ENCODE measurements around the gene PLBD2.

PLBD2 gene

GRCh38 chr12:113358381-113359132 lies at the start of gene PLBD2:
Gene PLBD2 (plus strand): TSS chr12:113358587. CDS start chr12:113358601, 14 bp downstream.
- peak; percentile 98 for ATAC-seq
- DNase-seq = peak; percentile 95

DNA sequence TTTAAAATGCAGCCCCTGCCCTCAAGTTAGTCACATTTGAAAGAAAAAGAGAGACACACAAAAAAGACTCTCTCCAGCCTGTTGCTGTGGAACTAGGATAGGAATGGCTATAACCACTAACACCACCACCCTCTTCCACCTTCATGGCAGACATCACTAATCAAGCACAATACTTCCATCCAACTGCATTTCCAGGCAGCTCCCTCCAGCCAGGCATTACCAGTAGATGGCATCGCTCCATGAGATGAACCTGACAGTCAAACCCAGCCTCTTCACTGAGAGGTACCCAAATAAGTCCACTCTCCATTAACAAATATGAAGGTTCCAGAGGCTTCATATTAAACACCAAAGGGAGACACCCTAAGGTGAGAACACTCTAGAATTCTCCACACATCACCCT lies 47.9 kb upstream of the PLBD2 start:
- no peak for DNase-seq
- ATAC-seq = no peak

DNA sequence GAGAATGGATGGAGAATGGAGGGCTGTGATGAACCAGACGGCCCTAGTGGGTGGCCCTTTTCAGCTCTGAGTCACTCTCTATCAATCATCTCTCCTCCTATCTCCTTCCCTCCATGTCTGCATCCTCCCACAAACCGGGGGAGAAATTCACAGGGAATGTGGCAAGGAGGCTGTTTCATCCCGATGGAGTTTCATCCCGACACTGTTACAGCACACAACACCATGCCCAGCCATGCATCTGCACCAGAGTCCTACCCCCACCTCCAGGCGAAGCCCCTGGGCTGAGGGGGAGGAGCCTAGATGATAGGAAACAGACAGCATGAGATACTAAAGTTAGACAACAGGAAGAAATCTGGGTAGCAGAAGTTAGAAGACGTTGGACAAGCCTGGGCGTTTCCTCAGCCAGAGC lies 44.3 kb upstream of the PLBD2 start:
- DNase-seq (no peak), ATAC-seq (no peak)

DNA sequence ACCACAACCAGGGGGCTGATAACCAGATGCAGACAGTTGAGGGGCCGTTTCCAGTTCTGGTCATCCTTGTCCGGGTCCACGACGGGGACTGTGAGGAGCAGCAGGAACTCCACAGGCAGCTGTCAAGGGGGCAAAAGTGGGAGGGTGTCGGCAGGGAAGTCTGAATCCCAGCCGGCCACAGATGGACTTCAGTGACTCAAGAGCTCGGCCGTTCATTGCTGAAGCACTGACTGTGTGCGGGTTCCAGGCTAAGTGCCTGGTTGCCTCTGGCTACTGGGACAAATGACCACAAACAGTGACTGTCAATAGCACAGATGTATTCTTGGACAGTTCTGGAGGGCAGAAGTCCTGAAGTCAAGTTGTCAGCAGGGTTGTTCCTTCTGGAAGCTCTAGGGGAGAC lies 43.0 kb upstream of the PLBD2 start:
- no peak for DNase-seq
- no peak for ATAC-seq

DNA sequence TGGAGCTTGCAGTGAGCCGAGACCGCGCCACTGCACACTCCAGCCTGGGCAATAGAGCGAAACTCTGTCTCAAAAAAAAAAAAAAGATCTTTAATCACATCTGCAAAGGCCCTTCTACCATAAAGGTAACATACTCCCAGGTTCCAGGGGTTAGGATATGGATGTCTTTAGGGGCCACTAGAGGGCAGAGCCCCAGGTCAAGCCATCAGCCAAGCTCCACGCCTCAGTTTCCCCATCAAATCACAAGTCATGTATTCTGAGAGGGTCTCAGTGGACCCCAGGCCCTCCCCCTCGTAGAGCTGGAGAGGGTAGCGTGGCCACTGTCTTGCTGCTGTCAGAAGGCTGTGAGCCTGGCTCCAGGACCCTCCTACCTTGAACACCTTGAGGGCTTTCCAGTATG lies 42.2 kb upstream of the PLBD2 start:
- ATAC-seq = no peak
- DNase-seq = no peak

GRCh38 chr12:113317122-113317521 lies 41.3 kb upstream of the PLBD2 start:
- ATAC-seq (no peak), DNase-seq (no peak)

- no peak for DNase-seq
- ATAC-seq = no peak
These were observed 40.2 kb upstream of the PLBD2 start for GRCh38 chr12:113318046-113318656.

- ATAC-seq = no peak
- no peak for DNase-seq
These were observed 39.3 kb upstream of the PLBD2 start for GRCh38 chr12:113318900-113319628.

- DNase-seq = no peak
These were observed 38.0 kb upstream of the PLBD2 start for GRCh38 chr12:113320401-113320800.

GRCh38 chr12:113322343-113322742 lies 36.0 kb upstream of the PLBD2 start:
- DNase-seq (no peak), ATAC-seq (no peak)

More at GRCh38 chr12:113320401-113320800, 38.0 kb upstream of the PLBD2 start:
- no peak for ATAC-seq

DNA sequence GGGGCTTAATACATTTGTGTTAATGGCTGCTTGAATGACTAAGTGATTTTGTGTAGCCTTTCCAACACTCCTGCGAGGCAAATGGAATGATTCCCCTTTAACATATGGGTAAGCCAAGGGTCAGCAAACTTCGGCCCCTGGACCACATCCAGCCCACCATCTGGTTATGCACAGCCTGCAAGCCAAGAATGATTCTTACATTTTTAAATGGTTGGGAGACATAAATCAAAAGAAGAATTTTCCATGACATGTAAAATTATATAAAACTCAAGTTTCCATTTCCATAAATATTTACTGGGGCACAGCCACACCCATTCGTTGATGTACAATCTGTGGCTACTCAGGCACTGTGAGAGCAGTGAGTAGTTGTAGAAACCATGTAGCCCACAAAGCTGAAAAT lies 32.5 kb upstream of the PLBD2 start:
- DNase-seq (no peak), ATAC-seq (no peak)

GRCh38 chr12:113326775-113327395 lies 31.5 kb upstream of the PLBD2 start:
- no peak for ATAC-seq
- no peak for DNase-seq

- DNase-seq = no peak
- no peak for ATAC-seq
These were observed 30.0 kb upstream of the PLBD2 start for GRCh38 chr12:113328368-113328889.

- DNase-seq (no peak), ATAC-seq (no peak)
These were observed 29.2 kb upstream of the PLBD2 start for GRCh38 chr12:113329022-113329790.

GRCh38 chr12:113329791-113330417 lies 28.5 kb upstream of the PLBD2 start:
- ATAC-seq (no peak), DNase-seq (no peak)

- no peak for DNase-seq
- ATAC-seq = no peak
These were observed 27.9 kb upstream of the PLBD2 start for GRCh38 chr12:113330505-113330904.

- DNase-seq = no peak
- no peak for ATAC-seq
These were observed 25.5 kb upstream of the PLBD2 start for GRCh38 chr12:113332688-113333417.

DNA sequence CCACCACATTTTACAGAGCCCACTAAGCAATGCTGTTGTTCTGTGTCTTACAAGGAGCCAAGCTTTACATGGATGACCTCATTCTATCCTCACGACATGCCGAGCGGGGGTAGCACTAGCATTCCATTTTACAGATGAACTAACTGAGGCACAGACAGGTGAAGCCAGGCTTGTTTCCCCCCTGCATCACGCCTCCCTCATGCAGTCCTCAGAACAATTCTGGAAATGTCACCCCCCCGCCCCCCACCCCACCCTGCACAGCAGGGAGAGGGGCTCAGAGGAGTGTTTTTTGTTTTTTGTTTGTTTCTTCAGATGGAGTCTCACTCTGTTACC lies 25.0 kb upstream of the PLBD2 start:
- no peak for DNase-seq
- ATAC-seq = no peak

GRCh38 chr12:113333877-113334785 lies 24.3 kb upstream of the PLBD2 start:
- ATAC-seq (peak; percentile 4), DNase-seq (no peak)
